GM19452 (cell line): Measurements from ENCODE around the gene F10.

Source experiments
- ATAC-seq: cut with Tn5 transposase; IDR thresholded peaks from one replicate; pipeline ENCODE4 v1.9.1; 2021; ENCODE audit not compliant: unreplicated experiment

The F10 gene

GRCh38 chr13:113187263-113187669, 64.7 kb downstream of the F10 start:
- ATAC-seq: no peak

GRCh38 chr13:113187883-113188665, 65.5 kb downstream of the F10 start:
- no peak for ATAC-seq

- ATAC-seq: no peak
These were observed 67.6 kb downstream of the F10 start for GRCh38 chr13:113190181-113190580.

GRCh38 chr13:113192279-113192678, 69.7 kb downstream of the F10 start:
- ATAC-seq: no peak

GRCh38 chr13:113192902-113193301, 70.3 kb downstream of the F10 start:
- no peak for ATAC-seq

- no peak for ATAC-seq
These were observed 72.8 kb downstream of the F10 start for GRCh38 chr13:113195360-113195759.

- ATAC-seq: no peak
These were observed 74.6 kb downstream of the F10 start for GRCh38 chr13:113196970-113197737.
